ENCODE measurements around the gene RHBDF2. TPM values are rescaled to one million over a fixed set of nuclear protein-coding genes. Genes with fewer than 3 reads are reported as not detected.

The RHBDF2 gene
- polyA plus RNA-seq, 4 donors: 4.8 to 9.2 (median 7.7) TPM

DNA sequence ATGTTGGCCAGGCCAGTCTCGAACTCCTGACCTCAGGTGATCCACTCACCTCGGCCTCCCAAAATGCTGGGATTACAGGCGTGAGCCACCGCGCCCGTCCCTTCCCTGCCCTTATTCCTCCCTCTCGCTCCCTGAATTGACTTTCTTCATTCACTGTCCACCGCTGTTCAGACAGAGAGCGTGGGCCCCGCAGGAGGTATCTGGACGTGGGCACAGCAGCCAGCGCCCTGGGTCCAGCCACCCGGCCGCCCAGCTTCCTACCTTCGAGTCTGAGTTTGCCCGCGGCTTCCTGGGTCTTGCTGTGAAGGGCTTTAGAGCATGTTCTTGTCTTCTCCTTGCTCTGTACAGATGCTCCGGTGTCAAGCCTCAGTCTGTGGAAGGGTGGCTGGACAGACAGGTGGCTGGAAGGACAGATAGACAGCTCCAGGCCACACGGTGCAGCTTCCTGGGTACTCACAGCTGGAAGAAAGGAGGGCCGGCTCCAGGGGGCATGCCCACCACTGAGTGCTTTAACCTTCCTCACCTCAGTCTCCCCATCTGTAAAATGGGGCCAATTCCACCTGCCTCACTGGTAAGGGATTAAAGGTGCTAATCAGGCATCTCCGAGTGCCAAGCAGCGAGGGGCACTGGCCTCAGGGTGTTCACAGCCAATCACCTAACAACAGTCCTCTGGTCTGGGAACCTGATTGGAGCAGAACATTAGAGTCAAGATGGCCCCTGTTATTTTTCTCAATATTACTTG is 13.6 kb downstream of the RHBDF2 start:
- no peak for DNase-seq (ENCODE audit: low read depth in 4 of 4, low spot score in 2 of 4)

DNA sequence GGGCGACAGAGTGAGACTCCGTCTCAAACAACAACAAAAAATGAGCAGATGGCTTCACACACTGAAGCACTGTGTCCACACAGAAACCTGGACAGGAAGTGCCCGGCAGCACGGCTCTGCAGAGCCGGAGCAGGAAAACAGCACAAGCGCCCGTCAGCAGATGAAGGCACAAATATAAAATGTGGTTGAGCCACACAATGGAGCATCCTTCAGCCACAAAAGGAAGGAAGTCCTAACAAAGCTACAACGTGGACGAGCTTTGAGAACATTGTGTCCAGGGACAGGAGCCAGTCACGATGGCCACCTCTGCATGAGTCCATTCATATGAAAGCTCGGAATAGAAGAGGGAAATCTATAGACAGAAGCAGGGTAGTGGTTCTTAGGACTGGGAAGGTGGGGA is 15.7 kb downstream of the RHBDF2 start:
- DNase-seq (ENCODE audit: low read depth in 4 of 4, low spot score in 2 of 4): no peak

DNA sequence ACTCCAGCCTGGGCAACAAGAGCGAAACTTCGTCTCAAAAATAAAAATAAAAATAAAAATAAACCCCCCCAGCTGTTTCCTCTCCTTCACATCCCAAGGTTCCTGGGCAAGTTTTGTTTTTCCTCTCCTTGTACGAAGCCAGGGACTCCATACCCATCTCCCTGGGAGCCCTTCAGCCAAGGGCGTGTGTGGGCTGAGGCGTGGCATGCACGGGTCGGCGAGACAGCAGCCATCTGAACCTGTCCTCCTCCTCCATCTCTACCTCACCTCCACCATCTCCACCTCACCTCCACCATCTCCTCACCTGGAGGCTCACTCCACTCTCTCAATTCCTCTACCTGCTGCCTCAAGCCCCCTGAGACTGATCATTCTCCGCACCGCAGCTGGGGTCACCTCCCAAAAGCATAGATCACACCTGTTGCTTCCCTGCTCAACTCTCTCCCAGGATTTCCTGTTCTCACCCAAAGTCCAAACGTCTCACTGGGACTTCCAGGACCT is 16.9 kb downstream of the RHBDF2 start:
- DNase-seq (ENCODE audit: low read depth in 4 of 4, low spot score in 2 of 4): no peak

DNA sequence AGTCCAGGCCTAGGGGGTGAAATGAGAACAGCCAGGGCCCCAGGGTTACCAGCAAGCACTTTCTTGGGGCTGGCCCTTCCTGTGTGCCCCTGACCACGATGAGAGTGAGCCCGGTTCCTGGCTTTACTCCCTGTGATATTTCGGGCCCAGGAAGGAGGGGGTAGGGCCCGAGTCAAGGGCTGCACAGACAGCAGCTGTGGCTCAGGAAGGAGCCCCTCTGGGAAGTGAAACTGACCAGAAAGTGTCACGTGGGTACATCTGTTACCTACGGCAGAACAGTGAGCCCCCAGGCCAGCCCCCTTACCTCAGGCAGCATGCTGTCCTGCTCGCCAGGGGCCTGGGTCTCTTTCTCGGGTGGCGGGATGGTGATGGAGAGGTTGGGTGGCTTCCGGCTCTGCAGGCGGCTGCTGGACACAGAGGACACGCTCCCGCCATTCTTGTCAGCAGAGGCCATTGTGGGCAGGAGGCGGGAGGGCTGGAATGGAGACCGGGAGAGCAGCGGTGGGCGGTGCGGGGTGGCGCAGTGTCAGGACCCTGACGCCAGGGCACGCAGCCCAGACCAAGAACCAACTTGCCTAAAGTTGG is 20.1 kb downstream of the RHBDF2 start:
- DNase-seq (ENCODE audit: low read depth in 4 of 4, low spot score in 2 of 4): no peak

DNA sequence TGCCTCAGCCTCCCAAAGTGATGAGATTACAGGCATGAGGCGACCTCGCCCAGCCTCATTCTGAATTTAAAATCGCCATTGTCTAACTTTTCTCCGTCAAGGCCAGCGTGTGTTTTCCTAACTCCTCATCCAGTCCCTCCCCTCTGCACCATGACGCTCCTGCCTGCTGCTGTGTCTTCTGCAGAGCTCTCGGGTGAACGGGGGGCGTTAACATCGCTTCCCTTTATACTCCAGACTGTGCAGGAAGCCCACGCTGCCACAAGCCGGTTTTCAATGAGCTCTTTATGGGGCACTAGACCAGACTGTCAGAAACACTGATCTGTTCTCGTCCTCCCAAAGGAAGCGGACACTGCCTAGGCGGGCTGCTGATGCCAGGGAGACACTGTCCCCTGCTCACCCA is 20.6 kb downstream of the RHBDF2 start:
- no peak for DNase-seq (ENCODE audit: low read depth in 4 of 4, low spot score in 2 of 4)

DNA sequence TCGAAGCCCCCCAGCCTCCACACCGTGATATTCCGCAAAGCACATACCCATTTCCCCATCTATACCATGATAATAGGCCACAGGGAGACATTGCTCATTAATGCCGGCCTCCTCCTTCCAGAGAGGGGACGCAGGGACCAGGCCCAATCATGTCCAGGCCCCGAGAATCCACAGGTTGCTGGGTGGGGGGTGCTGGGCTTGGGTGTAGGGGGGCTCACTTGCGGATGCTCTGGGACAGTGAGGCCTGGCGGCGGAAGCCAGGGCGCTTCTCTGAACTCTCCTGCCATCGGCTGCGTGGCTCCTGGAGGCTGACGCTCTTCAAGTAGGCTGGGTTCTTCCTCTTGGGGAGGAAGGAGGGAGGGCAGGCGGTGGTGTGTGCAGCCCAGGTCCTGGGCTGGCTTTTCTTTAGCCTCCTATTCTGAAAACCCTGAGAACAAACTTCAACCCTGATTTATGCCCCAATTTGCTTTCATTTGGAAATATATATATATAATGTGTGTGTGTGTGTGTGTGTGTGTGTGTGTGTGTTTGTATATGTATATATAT is 21.6 kb downstream of the RHBDF2 start:
- DNase-seq (ENCODE audit: low read depth in 4 of 4, low spot score in 2 of 4): no peak

DNA sequence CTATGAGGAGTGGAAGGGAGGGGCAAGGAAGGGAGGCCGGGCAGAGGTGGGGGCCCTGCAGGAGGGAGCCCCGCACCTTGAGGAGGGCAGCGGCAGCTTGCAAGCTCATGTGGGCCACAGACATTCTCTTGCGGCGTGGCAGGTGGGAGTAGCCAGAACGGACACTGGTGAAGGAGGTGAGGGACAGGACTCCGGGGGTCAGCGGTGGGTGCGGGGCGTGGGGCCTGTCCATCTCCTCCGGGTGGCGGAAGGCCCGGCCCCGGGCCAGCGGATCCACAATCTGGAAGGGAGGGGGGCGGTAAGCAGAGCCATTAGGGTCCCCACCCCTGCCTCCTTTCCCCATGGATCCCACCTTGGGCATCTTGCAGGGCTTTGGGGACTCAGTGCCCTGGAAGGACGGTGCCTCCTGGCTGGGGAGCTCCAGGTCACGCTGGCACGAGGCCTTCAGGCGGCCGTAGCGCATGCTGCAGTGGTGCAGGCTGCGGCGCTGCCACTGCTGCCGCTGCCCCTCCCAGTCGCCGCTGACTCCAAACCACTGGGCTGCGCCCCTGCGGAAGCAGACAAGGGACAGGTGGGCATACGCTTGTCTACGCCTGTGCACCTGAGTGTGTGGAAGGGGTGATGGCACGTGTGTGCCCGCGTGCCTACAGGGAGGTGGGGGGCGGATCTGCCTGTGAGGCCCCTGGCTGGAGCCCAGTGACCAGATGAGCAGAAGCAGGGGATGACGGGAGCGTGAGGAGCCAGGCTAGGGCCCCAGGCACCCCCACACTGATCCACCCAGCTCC is 22.3 kb downstream of the RHBDF2 start:
- no peak for DNase-seq (ENCODE audit: low read depth in 4 of 4, low spot score in 2 of 4)

DNA sequence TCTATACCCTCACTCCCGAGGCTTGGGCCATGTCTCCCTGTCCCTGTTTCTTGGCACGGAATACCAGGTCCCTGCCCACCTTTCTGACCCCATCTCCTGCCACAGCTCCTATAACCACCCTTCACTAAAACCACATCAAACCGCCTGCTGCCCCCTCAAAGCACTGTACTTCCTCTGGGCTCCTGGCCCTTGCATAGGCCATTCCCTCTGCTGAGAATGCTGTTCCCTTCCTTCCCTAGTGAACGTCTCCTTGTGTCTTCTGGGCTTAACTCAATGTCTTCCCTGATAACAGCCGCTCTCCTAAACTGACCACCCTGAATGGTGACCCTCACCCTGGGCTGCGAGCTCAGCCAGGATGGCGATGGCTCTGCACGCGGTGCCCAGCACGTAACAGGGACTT is 23.1 kb downstream of the RHBDF2 start:
- DNase-seq (ENCODE audit: low read depth in 4 of 4, low spot score in 2 of 4): no peak

DNA sequence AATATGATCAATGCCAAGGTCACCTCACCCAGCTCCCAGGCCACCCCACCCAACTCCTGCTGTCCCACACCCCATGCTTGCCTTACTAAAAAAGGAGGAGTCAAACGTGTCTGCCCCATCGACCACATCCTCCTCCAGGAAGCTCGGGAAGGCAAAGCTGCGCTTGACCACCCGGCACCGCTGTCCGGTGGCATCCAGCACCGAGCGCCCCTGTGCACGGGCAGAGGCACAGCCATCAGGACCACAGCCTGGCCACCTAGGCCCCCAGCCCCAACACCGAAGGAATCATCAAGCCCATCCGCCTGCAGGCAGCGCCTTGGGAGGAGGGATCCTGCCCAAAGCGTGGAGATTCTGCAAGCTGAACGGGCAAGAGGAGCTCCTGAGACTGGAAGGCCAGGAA is 23.6 kb downstream of the RHBDF2 start:
- no peak for DNase-seq (ENCODE audit: low read depth in 4 of 4, low spot score in 2 of 4)

DNA sequence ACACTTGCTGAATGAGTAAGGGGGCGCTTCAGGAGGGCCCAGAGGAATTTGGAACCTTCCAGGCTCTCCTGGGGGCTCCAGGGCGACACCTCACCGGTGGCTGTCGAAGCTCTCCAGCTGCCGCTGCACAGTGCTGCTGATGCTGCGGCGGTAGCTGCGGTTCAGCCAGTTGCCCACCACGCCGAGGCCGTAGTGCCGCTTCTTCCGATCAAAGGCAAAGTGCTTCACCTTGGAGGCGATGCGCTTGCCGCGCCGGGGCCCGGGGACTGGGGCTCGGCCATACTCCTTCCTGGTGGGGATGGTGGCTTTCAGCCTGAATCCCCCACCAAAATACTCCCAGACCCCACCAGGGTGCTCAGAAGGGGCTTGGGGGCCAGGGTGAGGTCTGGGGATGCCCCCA is 24.5 kb downstream of the RHBDF2 start:
- DNase-seq (ENCODE audit: low read depth in 4 of 4, low spot score in 2 of 4): no peak

DNA sequence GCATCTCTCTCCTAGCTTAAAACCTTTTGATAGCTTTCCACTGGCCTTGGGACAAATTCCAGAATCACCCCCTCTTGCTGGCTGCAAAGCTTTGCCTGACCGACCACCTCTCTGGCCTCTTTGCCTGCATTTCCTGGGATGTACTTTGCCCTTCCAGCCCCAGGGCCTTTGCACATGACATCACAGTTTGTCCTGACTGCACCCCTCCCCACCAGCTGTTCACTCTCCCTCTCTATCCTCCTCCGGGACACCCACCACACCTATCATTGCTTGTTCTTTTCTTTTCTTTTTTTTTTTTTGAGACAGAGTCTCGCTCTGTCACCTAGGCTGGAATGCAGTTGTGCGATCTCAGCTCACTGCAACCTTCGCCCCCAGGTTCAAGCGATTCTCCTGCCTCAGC is 25.9 kb downstream of the RHBDF2 start:
- no peak for DNase-seq (ENCODE audit: low read depth in 4 of 4, low spot score in 2 of 4)

DNA sequence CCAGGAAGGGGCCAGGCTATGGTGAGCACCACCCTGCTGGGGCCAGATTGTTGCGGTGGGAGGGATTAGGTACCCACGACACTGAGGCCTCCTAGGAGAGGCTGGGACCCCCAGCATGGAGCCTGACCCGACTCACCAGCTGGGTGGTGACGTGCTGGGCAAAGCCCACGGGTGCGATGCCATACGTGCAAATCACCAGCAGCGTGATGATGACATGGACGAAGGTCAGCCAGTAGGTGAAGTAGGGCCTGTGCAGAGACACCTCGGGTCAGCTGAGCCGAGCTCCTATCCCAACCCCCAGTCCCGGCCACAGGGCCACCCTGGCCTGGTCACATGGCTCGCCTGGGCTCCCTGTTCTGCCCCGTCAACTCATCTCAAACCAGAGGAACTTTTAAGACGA is 26.3 kb downstream of the RHBDF2 start:
- no peak for DNase-seq (ENCODE audit: low read depth in 4 of 4, low spot score in 2 of 4)

DNA sequence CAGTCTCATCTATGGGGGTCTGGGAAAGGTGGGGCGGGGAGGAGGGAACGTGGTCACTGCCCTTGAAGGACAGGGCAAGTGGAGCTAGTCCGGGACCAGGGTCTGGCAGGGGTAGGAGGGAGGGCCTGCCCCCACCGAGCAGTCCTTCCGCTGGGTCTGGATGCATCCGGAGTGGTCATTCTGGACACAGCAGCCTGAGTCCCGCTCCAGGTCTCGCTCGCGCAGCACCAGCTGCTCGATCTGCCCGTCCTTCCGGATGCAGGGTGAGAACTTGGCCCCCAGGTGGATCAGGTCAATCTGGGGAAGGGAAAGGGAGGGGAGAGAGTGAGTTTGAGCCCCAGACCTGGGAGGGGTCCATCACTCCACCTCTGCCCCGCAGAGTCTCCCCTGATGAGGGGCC is 27.0 kb downstream of the RHBDF2 start:
- DNase-seq (ENCODE audit: low read depth in 4 of 4, low spot score in 2 of 4): no peak

DNA sequence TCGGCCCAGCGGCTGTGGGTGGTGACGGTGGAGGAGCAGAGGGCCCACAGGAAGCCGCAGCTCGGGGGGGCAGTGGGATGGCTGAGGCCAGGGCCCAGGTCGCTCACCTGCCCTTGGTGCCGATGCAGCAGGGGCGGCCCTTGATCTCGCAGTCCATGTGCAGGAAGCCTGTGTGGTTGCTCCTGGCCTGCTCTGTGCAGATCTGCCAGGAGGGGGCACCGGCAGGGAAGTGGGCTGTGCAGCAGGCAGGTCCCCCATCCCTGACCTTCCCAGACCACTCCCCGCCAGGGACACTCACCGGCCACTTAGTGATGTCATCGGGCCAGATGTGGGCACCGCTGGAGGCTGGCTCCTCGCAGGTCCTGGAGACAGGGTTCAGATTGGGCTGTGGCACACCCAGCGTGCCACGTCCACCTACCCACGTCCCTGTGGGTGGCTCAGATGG is 27.7 kb downstream of the RHBDF2 start:
- no peak for DNase-seq (ENCODE audit: low read depth in 4 of 4, low spot score in 2 of 4)

DNA sequence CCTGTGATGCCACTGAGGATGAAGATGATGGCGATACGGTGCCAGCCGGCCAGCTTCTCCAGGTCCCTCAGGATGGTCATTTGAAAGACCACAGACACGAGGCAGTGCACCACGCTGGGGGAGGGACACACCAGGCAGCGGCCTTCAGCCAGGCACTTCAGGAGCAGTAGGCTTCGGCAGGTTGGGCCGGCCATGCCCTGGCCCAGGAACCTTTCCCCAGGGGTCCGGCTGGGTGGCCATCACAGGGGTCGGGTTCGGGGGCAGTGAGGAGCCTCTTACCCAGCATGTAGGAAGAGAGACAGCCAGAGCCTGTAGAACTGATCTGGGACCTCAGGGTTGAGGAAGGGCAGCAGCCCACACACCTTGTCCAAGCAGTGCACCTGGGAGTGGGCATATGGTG is 28.5 kb downstream of the RHBDF2 start:
- DNase-seq (ENCODE audit: low read depth in 4 of 4, low spot score in 2 of 4): no peak

DNA sequence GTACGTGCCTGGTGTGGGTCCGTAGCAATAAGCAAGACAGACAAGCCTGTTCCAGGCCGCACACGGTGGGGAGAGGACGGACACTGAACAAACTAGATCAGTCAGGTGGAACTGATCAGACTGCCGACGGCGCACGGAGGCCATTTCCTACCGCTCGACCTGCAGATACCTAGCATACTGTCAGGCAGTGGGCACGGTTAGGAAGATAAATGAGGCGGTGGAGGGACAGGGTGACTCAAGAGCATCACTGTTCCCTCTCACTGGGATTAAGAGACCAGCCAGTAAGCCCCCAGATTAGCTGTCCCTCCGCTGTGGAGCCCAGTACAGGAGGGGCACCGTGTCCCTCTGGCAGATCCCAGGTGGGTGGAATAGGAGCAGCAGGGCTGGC is 29.0 kb downstream of the RHBDF2 start:
- DNase-seq (ENCODE audit: low read depth in 4 of 4, low spot score in 2 of 4): no peak

DNA sequence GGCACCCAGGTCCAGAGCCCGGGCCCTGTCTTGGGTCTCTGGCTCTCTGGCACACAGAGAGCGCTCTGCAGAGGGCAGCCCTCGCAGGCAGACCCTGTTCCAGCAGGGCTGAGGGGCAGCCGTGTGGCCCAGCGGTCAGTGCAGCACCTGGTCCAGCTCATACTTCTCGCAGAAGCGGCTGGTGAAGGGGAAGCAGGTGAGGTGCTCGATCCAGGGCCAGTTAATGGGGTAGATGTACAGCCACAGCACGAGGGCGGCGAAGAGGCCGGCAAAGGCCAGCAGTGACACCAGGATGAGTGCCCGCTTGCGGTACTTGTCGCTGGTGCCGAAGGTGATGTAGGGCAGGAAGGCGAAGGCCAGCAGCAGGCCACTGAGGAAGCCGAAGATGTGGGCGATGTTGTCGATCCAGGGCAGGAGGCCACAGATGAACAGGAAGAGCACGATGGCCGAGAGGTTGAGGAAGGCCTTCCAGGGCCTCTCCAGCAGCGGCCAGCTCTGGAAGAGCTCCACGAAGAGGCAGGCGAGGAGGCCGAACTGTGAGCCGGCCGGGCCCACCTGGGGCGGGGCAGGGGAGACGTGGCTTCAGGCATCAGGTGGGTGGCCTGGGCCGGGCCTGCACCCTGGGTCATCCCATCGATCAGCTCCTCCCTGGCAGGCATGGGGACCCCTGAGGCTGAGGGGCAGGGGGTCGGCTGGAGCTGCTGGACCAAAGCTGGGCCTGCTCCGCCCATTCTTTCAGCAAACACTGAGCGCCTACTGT is 29.5 kb downstream of the RHBDF2 start:
- no peak for DNase-seq (ENCODE audit: low read depth in 4 of 4, low spot score in 2 of 4)

DNA sequence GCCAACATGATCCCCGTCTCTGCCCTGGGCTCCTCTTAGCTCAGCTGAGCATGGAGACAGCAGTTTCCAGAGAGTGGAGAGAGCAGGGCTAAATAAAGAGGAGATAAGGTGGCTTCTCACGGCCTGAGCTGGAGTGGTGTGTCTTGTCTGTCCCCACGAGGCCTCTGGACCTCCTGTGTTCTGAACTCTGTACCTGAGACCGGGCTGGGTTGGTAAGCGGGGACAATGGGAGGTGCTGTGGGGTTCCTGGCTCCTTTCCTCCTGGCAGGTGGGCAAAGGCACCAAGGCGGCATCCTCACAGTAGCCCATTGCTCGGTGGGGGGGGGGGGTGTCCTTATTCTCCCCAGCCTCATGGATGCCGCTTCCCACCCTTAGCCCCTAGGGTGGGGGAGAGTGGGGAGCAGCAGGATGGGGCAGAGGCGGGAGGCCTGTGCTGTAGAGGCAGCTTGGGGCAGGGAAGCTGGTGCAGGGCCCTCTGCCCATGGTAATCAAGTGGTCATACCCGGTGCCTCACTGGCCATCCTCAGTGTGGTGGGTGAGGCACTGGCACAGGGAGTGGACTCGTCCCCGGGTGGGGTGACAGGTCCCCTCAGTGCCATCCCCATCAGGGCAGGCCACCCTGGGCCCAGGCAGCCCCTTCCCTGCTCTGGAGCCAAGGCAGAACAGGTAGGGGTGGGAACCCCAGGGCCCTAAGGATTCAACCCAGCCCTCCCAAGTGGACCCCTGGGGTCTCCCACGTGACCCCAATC is 31.1 kb downstream of the RHBDF2 start:
- no peak for DNase-seq (ENCODE audit: low read depth in 4 of 4, low spot score in 2 of 4)

DNA sequence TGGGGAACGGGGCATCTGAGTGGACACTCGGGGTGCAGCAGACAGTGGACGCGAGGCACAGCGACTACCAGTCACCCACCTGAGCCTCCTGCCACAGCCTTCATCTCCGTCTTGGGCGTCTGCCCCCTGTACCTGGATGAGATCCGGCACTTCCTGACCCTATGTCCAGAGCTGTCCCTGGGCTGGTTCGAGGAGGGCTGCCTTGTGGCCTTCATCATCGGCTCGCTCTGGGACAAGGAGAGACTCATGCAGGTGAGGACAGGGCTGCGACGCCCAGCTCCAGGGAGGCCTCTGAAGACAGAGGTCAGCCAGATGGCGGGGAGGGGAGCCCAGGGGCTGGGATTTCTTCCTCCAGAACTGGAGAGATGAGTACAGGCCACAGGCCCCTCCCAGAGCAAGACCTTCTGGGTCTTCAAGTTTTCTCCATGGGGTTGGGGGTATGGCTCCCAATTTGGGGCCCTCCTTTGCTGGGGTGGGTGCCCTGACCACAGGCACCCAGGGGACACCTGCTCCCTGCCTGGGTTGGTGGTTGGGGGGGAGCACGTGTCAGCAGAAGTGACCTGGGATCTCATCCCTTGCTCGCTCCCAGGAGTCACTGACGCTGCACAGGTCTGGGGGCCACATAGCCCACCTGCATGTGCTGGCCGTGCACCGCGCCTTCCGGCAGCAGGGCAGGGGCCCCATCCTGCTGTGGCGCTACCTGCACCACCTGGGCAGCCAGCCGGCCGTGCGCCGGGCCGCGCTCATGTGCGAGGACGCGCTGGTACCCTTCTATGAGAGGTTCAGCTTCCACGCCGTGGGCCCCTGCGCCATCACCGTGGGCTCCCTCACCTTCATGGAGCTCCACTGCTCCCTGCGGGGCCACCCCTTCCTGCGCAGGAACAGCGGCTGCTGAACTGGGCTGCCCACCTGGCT is 31.9 kb downstream of the RHBDF2 start:
- DNase-seq (ENCODE audit: low read depth in 4 of 4, low spot score in 2 of 4): no peak

Data from left renal cortex interstitium (tissue), 4 donors.